ENCODE results near the gene TIAM2.
"Not testable (repeated sequence)": the region's sequence is repeated elsewhere in the genome, so short reads cannot be mapped to it uniquely, and the experiment has no call there.

TIAM2 gene

GRCh38 chr6:155212616-155213380, 217.7 kb downstream of the TIAM2 start:
- no peak for DNase-seq

GRCh38 chr6:155213611-155214372, 218.7 kb downstream of the TIAM2 start:
- no peak for DNase-seq

- no peak for DNase-seq
Measured at GRCh38 chr6:155215906-155216305, 220.8 kb downstream of the TIAM2 start.

- DNase-seq = no peak
Measured at GRCh38 chr6:155216312-155217046, 221.4 kb downstream of the TIAM2 start.

- not testable (repeated sequence) for DNase-seq
Measured at GRCh38 chr6:155218711-155219110, 223.6 kb downstream of the TIAM2 start.

GRCh38 chr6:155219299-155219698, 224.2 kb downstream of the TIAM2 start:
- DNase-seq = no peak

- DNase-seq = no peak
Measured at GRCh38 chr6:155219858-155220301, 224.8 kb downstream of the TIAM2 start.

- no peak for DNase-seq
Measured at GRCh38 chr6:155221086-155221485, 226.0 kb downstream of the TIAM2 start.

- no peak for DNase-seq
Measured at GRCh38 chr6:155222506-155222905, 227.4 kb downstream of the TIAM2 start.

GRCh38 chr6:155223646-155224451, 228.7 kb downstream of the TIAM2 start:
- DNase-seq = peak; percentile 43

GRCh38 chr6:155224618-155225017, 229.5 kb downstream of the TIAM2 start:
- DNase-seq = no peak

GRCh38 chr6:155227046-155227445, 231.9 kb downstream of the TIAM2 start:
- DNase-seq = no peak

- DNase-seq = no peak
Measured at GRCh38 chr6:155228546-155229166, 233.5 kb downstream of the TIAM2 start.

- DNase-seq = not testable (repeated sequence)
Measured at GRCh38 chr6:155230975-155231374, 235.9 kb downstream of the TIAM2 start.

- DNase-seq = no peak
Measured at GRCh38 chr6:155232848-155233247, 237.7 kb downstream of the TIAM2 start.

GRCh38 chr6:155234167-155234566, 239.1 kb downstream of the TIAM2 start:
- DNase-seq = no peak

- no peak for DNase-seq
Measured at GRCh38 chr6:155234687-155235086, 239.6 kb downstream of the TIAM2 start.

- DNase-seq = no peak
Measured at GRCh38 chr6:155235087-155235486, 240.0 kb downstream of the TIAM2 start.

- DNase-seq = no peak
Measured at GRCh38 chr6:155237613-155238012, 242.5 kb downstream of the TIAM2 start.

GRCh38 chr6:155240905-155241600, 245.9 kb downstream of the TIAM2 start:
- no peak for DNase-seq

GRCh38 chr6:155241966-155242365, 246.9 kb downstream of the TIAM2 start:
- no peak for DNase-seq

All from NK-92 treated with Interleukin-12 subunit alpha and Interleukin-12 subunit beta, amount 100 ng/mL, for 24 hours (cell line).